IPS-20b (cell line): ENCODE data around the gene CACNA1I.

Source experiments
- H3K27ac ChIP-seq: one replicate; pipeline ENCODE4 v1.5.1; 2013; ENCODE audit warnings: low read length
- H3K27me3 ChIP-seq: 2 replicates; pipeline ENCODE4 v1.6.1; 2013; ENCODE audit warnings: mild to moderate bottlenecking, low read length, inconsistent platforms; ENCODE audit not compliant: insufficient read depth
- H3K36me3 ChIP-seq: 2 replicates; pipeline ENCODE4 v1.6.1; 2013; ENCODE audit warnings: low read depth, mild to moderate bottlenecking, inconsistent platforms, low read length, moderate library complexity; ENCODE audit not compliant: insufficient read depth
- H3K4me1 ChIP-seq: 2 replicates; pipeline ENCODE4 v1.6.1; 2013; ENCODE audit warnings: mild to moderate bottlenecking, control low read depth, inconsistent platforms, low read length, moderate library complexity; ENCODE audit not compliant: insufficient read depth
- H3K4me3 ChIP-seq: 2 replicates; pipeline ENCODE4 v1.5.1; 2013; ENCODE audit warnings: mild to moderate bottlenecking, low read length, inconsistent platforms
- H3K9ac ChIP-seq: 2 replicates; pipeline ENCODE4 v1.6.1; 2013; ENCODE audit warnings: low read depth, mild to moderate bottlenecking, inconsistent platforms, low read length, moderate library complexity
- H3K9me3 ChIP-seq: 2 replicates; pipeline ENCODE4 v1.6.1; 2013; ENCODE audit warnings: mild to moderate bottlenecking, low read depth, low read length, inconsistent platforms; ENCODE audit not compliant: insufficient read depth

The CACNA1I gene

DNA sequence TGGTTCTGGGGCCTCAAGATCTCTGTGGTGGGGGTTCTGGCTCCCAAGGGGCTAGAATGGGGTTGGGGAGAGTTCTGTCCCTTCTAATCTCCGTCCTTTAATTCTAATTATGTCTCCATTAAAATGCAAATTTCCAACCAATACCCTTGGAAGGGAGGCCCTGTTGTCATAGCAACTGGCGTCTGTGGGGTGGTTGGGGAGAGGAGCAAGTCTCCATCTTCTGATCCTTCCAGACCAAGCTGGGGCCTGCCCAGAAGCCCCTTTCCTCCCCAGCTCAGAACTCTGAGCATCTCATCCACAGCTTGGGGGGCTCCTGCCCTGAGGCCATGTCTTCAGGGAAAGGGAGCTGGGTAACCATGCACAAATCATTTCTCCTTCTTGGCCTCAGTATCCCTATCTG is 32.6 kb upstream of the CACNA1I start:
- Histone ChIP-seq H3K4me3 (no peak overlapping the region), H3K27me3 (no peaks in the 10 kb centered on the region), H3K9ac (no peak overlapping the region), H3K27ac (no peak overlapping the region), H3K4me1 (peaks cover 23% of the 10 kb centered on the region; the same call in 1 of the 2 replicates), H3K9me3 (no peaks in the 10 kb centered on the region), H3K36me3 (no peaks in the 10 kb centered on the region)

DNA sequence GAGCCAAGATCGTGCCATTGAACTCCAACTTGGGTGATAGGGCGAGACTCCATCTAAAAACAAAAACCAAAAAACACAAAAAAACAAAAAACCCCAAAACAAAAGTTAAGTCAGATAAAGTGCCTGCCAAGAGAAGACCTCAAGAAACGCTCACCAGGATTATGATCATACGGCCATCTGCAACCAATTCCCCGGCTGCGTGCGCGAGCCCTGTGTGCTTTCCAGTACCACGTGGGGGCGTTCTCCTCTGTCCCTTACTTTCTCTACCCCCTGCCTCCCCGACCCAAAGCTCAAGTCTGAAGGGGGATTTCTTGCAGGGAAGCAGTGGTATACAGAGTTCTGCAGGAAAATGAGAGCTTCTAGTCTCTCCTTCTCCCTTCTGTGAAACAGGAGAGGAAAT is 27.5 kb upstream of the CACNA1I start:
- H3K36me3 ChIP-seq = no peaks in the 10 kb centered on the region
- no peak overlapping the region for H3K4me3 ChIP-seq
- no peak overlapping the region for H3K27ac ChIP-seq
- H3K27me3 ChIP-seq = peaks cover 35% of the 10 kb centered on the region
- peaks cover 2% of the 10 kb centered on the region for H3K4me1 ChIP-seq
- H3K9me3 ChIP-seq = no peaks in the 10 kb centered on the region
- no peak overlapping the region for H3K9ac ChIP-seq

DNA sequence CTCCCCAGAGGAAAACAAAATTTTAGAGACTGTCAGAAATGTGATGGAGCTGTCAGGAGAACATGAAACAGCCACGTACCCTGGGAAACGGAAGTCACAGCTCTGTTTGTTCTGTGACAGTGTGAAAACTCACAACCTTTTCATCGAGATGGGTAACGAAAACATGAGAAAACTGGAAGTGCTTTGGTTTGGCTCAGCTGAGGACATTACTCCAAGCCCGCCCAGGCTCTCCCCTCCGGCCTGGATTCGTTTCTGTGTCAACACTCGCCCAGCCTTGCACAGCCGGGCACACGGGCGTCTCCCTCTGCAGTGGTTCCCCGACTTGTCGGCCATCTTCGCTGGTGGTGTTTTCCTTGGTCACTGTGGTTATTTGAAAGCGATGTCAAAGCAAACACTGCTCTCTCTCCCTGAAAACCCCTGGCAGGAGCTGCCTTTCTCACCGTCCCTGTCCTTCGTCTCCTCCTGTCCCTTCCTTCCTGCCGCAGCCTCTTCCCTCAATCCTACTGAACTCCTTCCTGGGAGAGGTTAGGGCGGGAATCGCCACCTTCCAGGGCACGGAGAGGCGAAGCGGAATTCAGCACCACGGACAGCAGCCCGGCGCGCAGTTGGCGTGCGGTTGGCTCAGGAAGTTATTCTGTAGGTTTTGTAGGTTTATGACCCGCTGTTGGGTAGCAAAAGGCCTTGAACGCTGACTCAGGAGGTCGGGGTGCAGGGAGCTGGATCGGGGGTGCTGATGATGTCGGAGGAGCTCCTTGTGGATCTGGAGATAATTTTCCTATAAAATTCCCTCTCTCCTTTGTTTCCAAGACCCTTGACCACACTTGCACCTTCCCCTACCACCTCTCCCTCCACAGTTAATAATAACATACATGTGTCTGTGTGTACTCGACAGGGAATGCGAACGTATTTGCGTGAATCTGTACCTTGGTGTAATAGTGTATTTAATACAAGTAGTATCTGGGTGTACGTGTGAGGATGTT is 24.9 kb upstream of the CACNA1I start:
- no peak overlapping the region for H3K27ac ChIP-seq
- H3K9ac ChIP-seq = no peak overlapping the region

DNA sequence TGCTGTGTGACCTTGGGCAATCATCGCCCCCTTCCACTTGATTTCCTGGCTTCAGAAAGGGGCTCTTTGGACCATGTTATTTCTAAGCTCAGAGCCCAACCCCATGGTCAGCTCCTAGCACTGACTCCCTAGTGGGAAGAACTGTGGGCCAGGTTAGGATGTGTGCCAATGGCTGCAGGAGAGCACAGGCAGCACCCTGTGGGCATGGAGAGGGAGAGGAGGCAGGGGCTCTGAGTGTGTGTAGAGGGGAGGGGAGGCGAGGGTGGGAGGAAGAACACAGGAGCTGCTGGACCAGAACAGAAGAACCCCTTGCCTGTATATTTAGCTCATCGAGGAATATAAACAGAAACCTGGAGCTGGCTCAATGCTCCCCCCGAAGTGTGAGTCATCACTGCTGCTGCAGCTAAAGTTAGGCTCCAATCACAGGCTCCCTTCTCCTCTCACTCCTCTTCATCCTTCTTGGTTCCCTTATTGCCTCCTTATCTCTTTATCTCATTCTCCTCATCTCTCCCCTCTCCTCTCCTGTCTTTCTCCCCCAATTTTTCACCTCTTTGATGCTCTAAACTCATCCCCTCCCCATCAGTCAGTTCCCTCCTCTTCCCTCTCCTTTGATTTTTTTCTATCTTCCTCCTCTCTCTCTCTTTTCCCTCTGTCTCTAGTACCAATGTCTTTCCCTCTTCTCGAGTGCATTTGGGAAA is 23.5 kb upstream of the CACNA1I start:
- no peak overlapping the region for H3K9ac ChIP-seq
- no peaks in the 10 kb centered on the region; the same call in 1 of the 2 replicates for H3K4me1 ChIP-seq
- H3K4me3 ChIP-seq = no peak overlapping the region
- H3K36me3 ChIP-seq = no peaks in the 10 kb centered on the region
- no peaks in the 10 kb centered on the region for H3K9me3 ChIP-seq
- peaks cover 51% of the 10 kb centered on the region for H3K27me3 ChIP-seq
- no peak overlapping the region for H3K27ac ChIP-seq

More for the DNA sequence above, 24.9 kb upstream of the CACNA1I start:
- Histone ChIP-seq H3K36me3 (no peaks in the 10 kb centered on the region), H3K27me3 (peaks cover 48% of the 10 kb centered on the region), H3K4me3 (no peak overlapping the region), H3K4me1 (no peaks in the 10 kb centered on the region; the same call in 1 of the 2 replicates), H3K9me3 (no peaks in the 10 kb centered on the region)

DNA sequence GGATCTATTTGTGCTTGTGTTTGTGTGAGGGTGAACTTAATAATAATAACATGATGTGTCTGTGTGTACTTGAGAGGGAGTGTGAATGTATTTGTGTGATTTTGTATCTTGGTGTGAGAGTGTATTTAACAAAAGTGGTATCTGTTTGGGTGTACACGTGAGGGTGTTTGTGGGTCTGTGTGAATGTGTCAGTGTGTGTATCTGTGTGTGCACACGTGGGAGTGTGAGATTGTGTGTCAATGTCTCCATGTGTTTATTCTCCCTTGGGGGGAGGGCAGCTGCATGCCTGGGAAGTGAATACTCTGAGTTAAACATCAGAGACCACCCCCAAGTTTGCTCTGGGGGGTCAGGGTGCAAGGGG is 23.0 kb upstream of the CACNA1I start:
- H3K36me3 ChIP-seq = no peaks in the 10 kb centered on the region
- no peaks in the 10 kb centered on the region; the same call in 1 of the 2 replicates for H3K4me1 ChIP-seq
- no peak overlapping the region for H3K4me3 ChIP-seq
- peaks cover 51% of the 10 kb centered on the region for H3K27me3 ChIP-seq
- H3K27ac ChIP-seq = no peak overlapping the region
- no peaks in the 10 kb centered on the region for H3K9me3 ChIP-seq
- H3K9ac ChIP-seq = no peak overlapping the region

DNA sequence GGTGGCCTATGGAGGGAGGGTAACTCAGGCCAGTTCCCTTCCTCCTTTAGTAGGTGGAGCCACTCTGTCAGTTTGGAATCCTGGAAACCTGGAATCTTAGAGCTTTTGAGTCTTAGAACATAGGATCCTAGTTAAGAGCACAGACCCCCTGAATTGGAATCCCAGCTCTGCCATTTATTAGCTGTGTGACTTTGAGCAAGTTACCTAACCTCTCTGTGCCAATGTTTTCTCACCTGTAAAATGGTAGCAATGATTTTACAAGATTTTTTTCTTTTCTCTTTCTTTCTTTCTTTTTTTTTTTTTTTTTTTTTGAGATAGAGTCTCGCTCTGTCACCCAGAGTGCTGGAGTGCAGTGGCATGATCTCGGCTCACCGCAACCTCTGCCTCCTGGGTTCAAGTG is 17.1 kb upstream of the CACNA1I start:
- no peaks in the 10 kb centered on the region for H3K9me3 ChIP-seq
- H3K36me3 ChIP-seq = no peaks in the 10 kb centered on the region
- H3K9ac ChIP-seq = no peak overlapping the region
- no peak overlapping the region for H3K27ac ChIP-seq
- H3K4me3 ChIP-seq = no peak overlapping the region
- peaks cover 55% of the 10 kb centered on the region for H3K27me3 ChIP-seq
- H3K4me1 ChIP-seq = no peaks in the 10 kb centered on the region

DNA sequence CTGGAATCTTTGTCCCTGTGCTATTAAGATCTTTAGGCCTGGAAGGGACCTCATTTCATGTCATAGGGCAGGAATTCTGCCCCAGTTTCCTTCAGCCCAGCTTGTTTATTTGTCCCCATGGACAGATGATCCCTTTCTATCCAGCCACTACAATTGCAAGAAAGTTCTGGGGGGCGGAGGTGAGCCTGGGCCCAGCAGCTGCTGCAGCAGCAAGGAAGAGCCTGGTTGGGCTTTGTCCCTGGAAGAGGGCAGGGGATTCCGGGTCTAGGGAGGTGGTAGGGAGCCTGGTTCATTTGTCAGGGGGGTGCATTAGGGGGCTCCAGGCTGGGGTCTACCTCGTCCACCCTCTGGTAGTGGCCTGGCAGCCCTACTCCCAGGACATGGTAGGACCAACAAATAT is 16.4 kb upstream of the CACNA1I start:
- Histone ChIP-seq H3K4me3 (no peak overlapping the region), H3K9ac (no peak overlapping the region), H3K9me3 (no peaks in the 10 kb centered on the region), H3K36me3 (no peaks in the 10 kb centered on the region), H3K4me1 (no peaks in the 10 kb centered on the region), H3K27ac (no peak overlapping the region), H3K27me3 (peaks cover 61% of the 10 kb centered on the region)

DNA sequence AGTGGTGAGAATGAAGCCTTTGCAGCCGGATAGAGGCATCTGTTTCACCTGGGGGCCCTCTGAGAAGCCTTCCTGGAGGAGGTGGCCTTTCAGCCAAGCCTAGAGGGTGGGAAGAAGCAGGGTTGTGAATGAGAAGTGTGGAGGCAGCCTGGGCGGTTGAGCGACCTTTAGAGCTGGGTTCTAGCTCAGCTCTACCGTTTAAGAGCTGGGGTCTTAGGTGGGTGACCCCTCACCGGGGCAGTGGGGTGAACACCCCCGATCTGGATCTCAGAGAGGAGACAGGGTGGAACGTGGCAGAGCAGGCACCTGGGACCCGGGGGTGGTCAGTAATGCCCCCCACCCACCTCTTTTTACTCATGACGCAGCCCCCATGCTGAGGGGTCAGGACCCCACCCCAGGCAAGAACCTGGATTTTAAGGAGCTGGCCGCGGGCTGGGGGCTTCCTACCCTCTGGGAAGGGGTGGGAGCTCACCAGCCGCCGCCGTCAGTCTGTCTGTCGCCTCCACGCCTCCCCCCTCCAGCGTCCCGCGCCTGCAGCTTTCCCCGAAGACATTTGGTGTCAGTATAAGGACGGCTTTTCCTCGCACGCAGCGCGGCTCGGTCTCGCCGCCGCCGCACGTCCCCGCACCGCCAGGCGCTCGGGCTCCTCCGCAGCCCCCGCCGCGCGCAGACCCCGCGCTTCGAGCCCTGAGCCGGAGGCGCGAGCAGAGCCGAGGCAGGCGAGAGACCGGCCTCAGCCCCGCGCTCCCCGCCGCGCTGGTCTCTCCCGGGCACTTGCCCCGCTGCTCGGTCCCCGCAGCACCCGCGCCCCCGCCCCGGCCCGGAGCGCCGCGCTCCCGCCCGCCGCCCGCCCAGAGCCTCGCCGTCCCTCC is 13.3 kb upstream of the CACNA1I start:
- Histone ChIP-seq H3K4me3 (peak overlapping the region; percentile 30; the same call in 1 of the 2 replicates), H3K9me3 (no peaks in the 10 kb centered on the region), H3K36me3 (no peaks in the 10 kb centered on the region), H3K27me3 (peaks cover 77% of the 10 kb centered on the region), H3K9ac (no peak overlapping the region), H3K27ac (no peak overlapping the region), H3K4me1 (no peaks in the 10 kb centered on the region)

DNA sequence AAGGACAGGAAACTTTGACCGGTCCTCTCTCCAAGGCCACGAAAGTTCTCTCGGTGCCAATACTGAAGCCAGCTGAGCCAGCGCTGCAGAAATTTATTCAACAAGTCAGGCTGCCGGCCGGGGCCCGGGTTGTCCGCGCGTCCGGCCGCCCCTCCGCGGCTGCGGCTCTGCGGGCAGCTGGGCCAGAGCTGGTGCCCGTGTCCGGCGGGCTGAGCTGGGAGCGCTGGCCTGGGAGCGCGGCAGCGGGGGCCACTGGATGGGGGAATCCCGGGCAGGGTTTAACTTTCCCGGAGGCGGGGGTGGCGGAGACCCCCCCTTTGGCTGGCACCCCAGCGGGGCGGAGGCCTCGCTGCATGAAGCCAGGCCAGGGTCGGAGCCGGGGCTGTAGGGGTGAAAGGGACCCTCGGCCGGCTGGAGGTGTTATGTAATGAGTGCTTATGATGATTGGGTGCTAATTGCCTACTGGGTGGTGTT is 12.3 kb upstream of the CACNA1I start:
- Histone ChIP-seq H3K9me3 (no peaks in the 10 kb centered on the region), H3K36me3 (no peaks in the 10 kb centered on the region), H3K4me3 (peak overlapping the region; percentile 40; the same call in 1 of the 2 replicates), H3K4me1 (no peaks in the 10 kb centered on the region), H3K27ac (no peak overlapping the region), H3K9ac (no peak overlapping the region), H3K27me3 (peaks cover 82% of the 10 kb centered on the region)

DNA sequence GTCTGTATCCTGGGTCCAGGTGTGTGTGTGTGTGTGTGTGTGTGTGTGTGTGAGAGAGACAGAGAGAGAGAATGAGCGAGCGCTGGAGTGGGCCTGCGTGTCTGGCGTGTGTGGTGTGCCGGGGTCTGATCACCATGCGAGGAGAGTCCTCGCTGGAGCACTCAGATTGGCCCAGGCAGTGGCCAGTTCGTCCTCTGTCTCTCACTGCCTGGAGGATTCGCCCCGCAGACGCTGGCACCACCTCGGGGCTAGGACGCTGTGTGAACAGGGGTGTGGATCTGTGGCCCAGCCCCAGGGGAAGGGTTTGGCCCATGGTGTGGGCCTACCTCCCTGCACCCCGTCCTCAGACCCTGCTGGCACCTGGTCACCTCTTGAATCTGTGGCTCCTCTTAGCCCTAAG is 11.6 kb upstream of the CACNA1I start:
- no peaks in the 10 kb centered on the region for H3K9me3 ChIP-seq
- no peak overlapping the region for H3K9ac ChIP-seq
- H3K27ac ChIP-seq = no peak overlapping the region
- H3K36me3 ChIP-seq = no peaks in the 10 kb centered on the region
- H3K4me1 ChIP-seq = no peaks in the 10 kb centered on the region
- peaks cover 82% of the 10 kb centered on the region for H3K27me3 ChIP-seq
- no peak overlapping the region for H3K4me3 ChIP-seq

DNA sequence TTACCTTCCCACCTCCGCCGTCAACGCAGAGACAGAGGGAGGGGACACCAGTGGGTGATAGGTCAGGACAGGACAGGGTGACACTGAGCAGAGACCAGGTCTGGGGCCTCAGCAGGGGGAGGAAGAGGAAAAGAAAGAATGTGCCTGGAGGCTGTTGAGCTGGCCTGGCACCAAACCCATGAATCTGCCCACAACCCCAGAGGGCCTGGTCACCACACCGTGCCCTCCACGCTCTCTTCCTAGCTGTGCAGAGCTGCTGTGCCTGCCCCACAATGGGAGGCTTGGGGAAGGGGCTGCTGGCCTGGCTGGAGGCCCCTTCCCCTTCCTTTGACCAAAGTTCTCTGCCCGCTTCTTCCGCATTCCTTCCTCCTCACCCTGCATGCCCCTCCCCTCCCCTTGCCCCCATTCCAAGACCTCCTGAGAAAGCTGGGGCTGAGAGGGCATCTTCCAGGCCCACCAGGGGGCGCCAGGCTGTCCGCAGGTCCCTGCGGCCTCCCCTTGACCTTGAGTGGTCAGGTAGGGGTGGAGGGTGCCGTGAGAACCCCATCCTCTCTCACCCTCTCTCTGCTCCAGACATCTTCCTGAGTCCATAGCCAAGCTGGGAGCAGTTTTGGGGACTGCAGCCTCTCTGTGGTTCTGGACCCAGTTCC is 11.0 kb upstream of the CACNA1I start:
- Histone ChIP-seq H3K4me3 (no peak overlapping the region), H3K27me3 (peaks cover 76% of the 10 kb centered on the region), H3K4me1 (no peaks in the 10 kb centered on the region), H3K9me3 (no peaks in the 10 kb centered on the region), H3K9ac (no peak overlapping the region), H3K36me3 (no peaks in the 10 kb centered on the region), H3K27ac (no peak overlapping the region)
